CD14-positive monocyte (primary cell): Measurements from ENCODE around the gene CDH4. TPM values are rescaled to one million over a fixed set of nuclear protein-coding genes. Genes with fewer than 3 reads are reported as not detected.

Experiments used
- DNase-seq, 3 donors: peaks; one replicate each; pipeline ENCODE4 v3.0.0-alpha.2; 2011 to 2022
- H2AFZ ChIP-seq: 2 replicates; pipeline ENCODE4 v1.6.0; 2012; ENCODE audit warnings: mild to moderate bottlenecking, low read depth, low read length, inconsistent platforms; ENCODE audit not compliant: insufficient read depth, poor library complexity, severe bottlenecking
- H3K27ac ChIP-seq, 2 donors: 1 replicate in 1 of 2; 2 replicates in 1 of 2; pipeline ENCODE4 v1.5.1; 2012 to 2013; ENCODE audit warnings: low read length in 2 of 2, control low read depth in 1 of 2, inconsistent platforms in 1 of 2, low read depth in 1 of 2, mild to moderate bottlenecking in 1 of 2
- H3K27me3 ChIP-seq, 2 donors: one replicate each; pipeline versions ENCODE4 v1.6.0 to v1.6.1; 2011 to 2013; ENCODE audit warnings: low read length in 2 of 2; ENCODE audit not compliant: control insufficient read depth in 2 of 2, insufficient read depth in 2 of 2
- H3K36me3 ChIP-seq, 2 donors: replicated peaks in 1 of 2; 1 replicate in 1 of 2; 2 replicates in 1 of 2; pipeline versions ENCODE4 v1.5.1 to v1.6.1; 2012 to 2013; ENCODE audit warnings: low read length in 2 of 2, control low read depth in 1 of 2, inconsistent platforms in 1 of 2, mild to moderate bottlenecking in 1 of 2; ENCODE audit not compliant: insufficient read depth in 2 of 2, control insufficient read depth in 1 of 2
- H3K4me1 ChIP-seq, 2 donors: 1 replicate in 1 of 2; 2 replicates in 1 of 2; pipeline versions ENCODE4 v1.5.1 to v1.6.1; 2012 to 2013; ENCODE audit warnings: low read length in 2 of 2, control low read depth in 1 of 2, inconsistent platforms in 1 of 2, mild to moderate bottlenecking in 1 of 2, moderate library complexity in 1 of 2; ENCODE audit not compliant: insufficient read depth in 2 of 2, control insufficient read depth in 1 of 2
- H3K4me2 ChIP-seq: replicated peaks from 2 replicates; pipeline ENCODE3; 2012; ENCODE audit warnings: low read length, moderate library complexity, mild to moderate bottlenecking; ENCODE audit not compliant: poor library complexity, severe bottlenecking; ENCODE audit errors: extremely low read depth
- H3K4me3 ChIP-seq, 3 experiments: fragments of 200-600 bp in 1 of 3; sonication (generic) in 1 of 3; replicated peaks in 1 of 3; 1 replicate in 2 of 3; 2 replicates in 1 of 3; pipeline ENCODE4 v1.5.1; 2011 to 2013; ENCODE audit warnings: low read length in 3 of 3, mild to moderate bottlenecking in 3 of 3, control low read depth in 2 of 3, low read depth in 2 of 3, inconsistent platforms in 1 of 3, moderate library complexity in 1 of 3
- H3K79me2 ChIP-seq: 2 replicates; pipeline ENCODE4 v1.6.0; 2012; ENCODE audit warnings: mild to moderate bottlenecking, control low read depth, inconsistent platforms, low read length, moderate library complexity; ENCODE audit not compliant: insufficient read depth
- H3K9ac ChIP-seq: 2 replicates; pipeline ENCODE4 v1.6.0; 2017; ENCODE audit warnings: low read length, mild to moderate bottlenecking; ENCODE audit not compliant: insufficient read depth, poor library complexity, severe bottlenecking
- H3K9me3 ChIP-seq, 2 donors: replicated peaks in 1 of 2; 1 replicate in 1 of 2; 2 replicates in 1 of 2; pipeline versions ENCODE4 v1.5.1 to v1.6.1; 2012 to 2013; ENCODE audit warnings: low read length in 2 of 2, control low read depth in 1 of 2; ENCODE audit not compliant: control insufficient read depth in 1 of 2, insufficient read depth in 1 of 2
- H4K20me1 ChIP-seq: 2 replicates; pipeline ENCODE4 v1.6.0; 2012; ENCODE audit warnings: mild to moderate bottlenecking, low read length, control low read depth, moderate library complexity; ENCODE audit not compliant: insufficient read depth
- H3K27ac Mint-ChIP-seq, 7 donors: one replicate each; pipeline ENCODE4 v1.8.0; 2020; ENCODE audit warnings: mild to moderate bottlenecking in 7 of 7, mixed read lengths in 7 of 7, moderate library complexity in 6 of 7, inconsistent platforms in 2 of 7
- H3K27me3 Mint-ChIP-seq, 3 donors: one replicate each; pipeline ENCODE4 v1.8.0; 2021 to 2022; ENCODE audit warnings: low read depth in 3 of 3, mild to moderate bottlenecking in 3 of 3, mixed read lengths in 3 of 3, moderate library complexity in 3 of 3, inconsistent platforms in 1 of 3
- H3K36me3 Mint-ChIP-seq, 2 donors: one replicate each; pipeline ENCODE4 v1.8.0; 2020; ENCODE audit warnings: mixed read lengths in 2 of 2, inconsistent platforms in 1 of 2, mild to moderate bottlenecking in 1 of 2
- H3K4me1 Mint-ChIP-seq: one replicate; pipeline ENCODE4 v1.8.0; 2020; ENCODE audit warnings: mild to moderate bottlenecking, mixed read lengths
- H3K4me3 Mint-ChIP-seq, 2 donors: one replicate each; pipeline ENCODE4 v1.8.0; 2020; ENCODE audit warnings: mild to moderate bottlenecking in 2 of 2, mixed read lengths in 2 of 2, moderate library complexity in 1 of 2
- H3K9me3 Mint-ChIP-seq, 7 donors: one replicate each; pipeline ENCODE4 v1.8.0; 2020 to 2022; ENCODE audit warnings: mixed read lengths in 7 of 7, mild to moderate bottlenecking in 6 of 7, moderate library complexity in 6 of 7, inconsistent platforms in 2 of 7
- WGBS: methylation state at CpG from one replicate; pipeline ENCODE4 v1.1.5; 2013; ENCODE audit warnings: missing lambda C conversion rate; ENCODE audit not compliant: insufficient coverage; 5-methylcytosine and 5-hydroxymethylcytosine counted together
- intact Hi-C, 2 donors: fragments of 100-400 bp; cut with micrococcal nuclease; formaldehyde crosslinking; loops; one replicate each; pipeline versions ENCODE4 v1.15.0 to v1.15.1; 2023
- polyA plus RNA-seq, 3 donors: library from polyadenylated mRNA; depleted of rRNA in 1 of 3; unstranded in 2 of 3; stranded (reverse) in 1 of 3; fragments of 300-500 nt in 2 of 3; fragments of >200 nt in 1 of 3; fragmentation: Illumina TruSeq in 2 of 3; gene quantifications; 1 replicate in 2 of 3; 2 replicates in 1 of 3; pipeline ENCODE4 v1.2.3, GENCODE V29; 2012 to 2021
- TF ChIP-seq, protein P1 (sequence below): fragments of 200-600 bp; IDR thresholded peaks from one replicate; pipeline ENCODE4 v1.8.0; 2022; ENCODE audit warnings: antibody characterized with exemption, mild to moderate bottlenecking

CDH4 gene
- polyA plus RNA-seq, 3 donors = not detected

DNA sequence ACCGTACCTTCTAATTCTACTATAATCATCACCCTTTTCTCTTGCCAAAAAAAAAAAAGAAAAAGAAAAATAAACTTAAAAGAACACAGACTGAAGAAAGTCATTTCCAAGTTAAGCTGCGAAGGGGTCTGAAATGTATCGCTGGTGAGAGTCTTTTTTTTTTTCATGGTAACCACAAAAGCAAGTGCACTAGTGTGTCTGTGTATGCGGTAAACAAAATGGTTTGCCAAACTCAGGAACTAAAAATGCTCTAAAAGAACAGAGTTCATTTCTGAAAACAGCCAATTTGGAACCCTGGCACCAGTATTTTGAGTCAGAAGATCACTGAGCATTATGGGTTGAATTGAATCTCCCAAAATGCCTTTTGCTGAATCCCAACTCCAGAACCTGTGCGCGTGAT, 46.6 kb downstream of the CDH4 start:
- no peaks in the 10 kb centered on the region for H3K27me3 ChIP-seq
- no peaks in the 10 kb centered on the region for H3K79me2 ChIP-seq
- H3K4me3 ChIP-seq = no peak overlapping the region
- Mint-ChIP-seq H3K4me1 (no peaks in the 10 kb centered on the region), H3K36me3 (no peaks in the 10 kb centered on the region), H3K27ac (no peak overlapping the region), H3K27me3 (peaks cover 0 to 2% (median 1%) of the 10 kb centered on the region in 3 donors), H3K9me3 (peaks cover 0 to 62% (median 44%) of the 10 kb centered on the region in 7 donors), H3K4me3 (no peak overlapping the region)
- H3K4me2 ChIP-seq = no peak overlapping the region
- 93% methylated on average over 4 of the region's 6 CpGs for WGBS
- intact Hi-C loops = no loop called here
- no peak overlapping the region for H3K27ac ChIP-seq
- H3K36me3 ChIP-seq = no peaks in the 10 kb centered on the region
- TF ChIP-seq, protein P1, sequence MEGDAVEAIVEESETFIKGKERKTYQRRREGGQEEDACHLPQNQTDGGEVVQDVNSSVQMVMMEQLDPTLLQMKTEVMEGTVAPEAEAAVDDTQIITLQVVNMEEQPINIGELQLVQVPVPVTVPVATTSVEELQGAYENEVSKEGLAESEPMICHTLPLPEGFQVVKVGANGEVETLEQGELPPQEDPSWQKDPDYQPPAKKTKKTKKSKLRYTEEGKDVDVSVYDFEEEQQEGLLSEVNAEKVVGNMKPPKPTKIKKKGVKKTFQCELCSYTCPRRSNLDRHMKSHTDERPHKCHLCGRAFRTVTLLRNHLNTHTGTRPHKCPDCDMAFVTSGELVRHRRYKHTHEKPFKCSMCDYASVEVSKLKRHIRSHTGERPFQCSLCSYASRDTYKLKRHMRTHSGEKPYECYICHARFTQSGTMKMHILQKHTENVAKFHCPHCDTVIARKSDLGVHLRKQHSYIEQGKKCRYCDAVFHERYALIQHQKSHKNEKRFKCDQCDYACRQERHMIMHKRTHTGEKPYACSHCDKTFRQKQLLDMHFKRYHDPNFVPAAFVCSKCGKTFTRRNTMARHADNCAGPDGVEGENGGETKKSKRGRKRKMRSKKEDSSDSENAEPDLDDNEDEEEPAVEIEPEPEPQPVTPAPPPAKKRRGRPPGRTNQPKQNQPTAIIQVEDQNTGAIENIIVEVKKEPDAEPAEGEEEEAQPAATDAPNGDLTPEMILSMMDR = no peak
- H2AFZ ChIP-seq = no peak overlapping the region
- no peaks in the 10 kb centered on the region for H4K20me1 ChIP-seq
- peaks cover 0 to 90% of the 10 kb centered on the region in 2 donors for H3K9me3 ChIP-seq
- no peak overlapping the region for H3K9ac ChIP-seq
- H3K4me1 ChIP-seq = no peaks in the 10 kb centered on the region
- DNase-seq = no peak

DNA sequence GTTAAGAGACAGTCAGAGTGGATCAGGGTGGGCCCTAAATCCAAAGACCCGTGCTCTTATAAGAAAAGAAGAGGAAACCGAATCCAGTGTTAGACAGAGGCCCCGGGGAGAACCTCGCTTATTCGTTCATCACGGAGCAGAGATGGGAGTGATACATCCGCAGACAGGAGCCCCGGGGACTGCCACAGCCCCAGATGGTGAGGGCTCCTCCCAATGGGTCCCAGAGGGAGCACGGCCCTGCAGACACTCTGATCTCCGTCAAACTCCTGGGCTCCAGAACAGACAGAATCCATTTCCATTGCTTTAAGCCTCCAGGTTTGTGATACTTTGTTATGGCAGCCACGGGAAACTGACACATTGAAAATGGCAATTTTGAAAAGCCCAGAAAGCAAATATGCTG, 47.0 kb downstream of the CDH4 start:
- WGBS = 84% methylated on average over 10 of the region's 11 CpGs
- intact Hi-C loops = no loop called here
- DNase-seq = no peak
- TF ChIP-seq, protein P1 = no peak
- no peaks in the 10 kb centered on the region for H3K27me3 ChIP-seq
- peaks cover 0 to 90% of the 10 kb centered on the region in 2 donors for H3K9me3 ChIP-seq
- Mint-ChIP-seq H3K27ac (no peak overlapping the region), H3K36me3 (no peaks in the 10 kb centered on the region), H3K4me3 (no peak overlapping the region), H3K27me3 (peaks cover 0 to 2% (median 1%) of the 10 kb centered on the region in 3 donors), H3K4me1 (no peaks in the 10 kb centered on the region), H3K9me3 (peaks cover 0 to 58% (median 42%) of the 10 kb centered on the region in 7 donors)
- H3K79me2 ChIP-seq = no peaks in the 10 kb centered on the region
- H3K4me2 ChIP-seq = no peak overlapping the region
- H2AFZ ChIP-seq = no peak overlapping the region
- H4K20me1 ChIP-seq = no peaks in the 10 kb centered on the region
- H3K27ac ChIP-seq = no peak overlapping the region
- H3K4me1 ChIP-seq = no peaks in the 10 kb centered on the region
- H3K36me3 ChIP-seq = no peaks in the 10 kb centered on the region
- H3K9ac ChIP-seq = no peak overlapping the region
- H3K4me3 ChIP-seq = no peak overlapping the region
